Hepatocyte (in vitro differentiated cells): ENCODE results near the gene AQP12A.
"Not testable (repeated sequence)": the region's sequence is repeated elsewhere in the genome, so short reads cannot be mapped to it uniquely, and the experiment has no call there.

ENCODE experiments used
- EZH2 ChIP-seq: fragments of 200-600 bp; sonication (generic); IDR thresholded peaks from 2 replicates; pipeline ENCODE4 v1.6.1; 2016; ENCODE audit warnings: antibody characterized with exemption, mild to moderate bottlenecking, borderline replicate concordance
- EZH2phosphoT487 ChIP-seq: fragments of 200-600 bp; sonication (generic); IDR thresholded peaks from one replicate; pipeline ENCODE4 v1.6.1; 2018; ENCODE audit warnings: antibody characterized with exemption, mild to moderate bottlenecking, low read depth, moderate library complexity; ENCODE audit not compliant: unreplicated experiment, severe bottlenecking
- TF ChIP-seq, protein P1 (sequence below): fragments of 200-600 bp; sonication (generic); IDR thresholded peaks from 2 replicates; pipeline ENCODE4 v1.5.1; 2016; ENCODE audit warnings: antibody characterized with exemption, mild to moderate bottlenecking; ENCODE audit not compliant: poor library complexity

DNA sequence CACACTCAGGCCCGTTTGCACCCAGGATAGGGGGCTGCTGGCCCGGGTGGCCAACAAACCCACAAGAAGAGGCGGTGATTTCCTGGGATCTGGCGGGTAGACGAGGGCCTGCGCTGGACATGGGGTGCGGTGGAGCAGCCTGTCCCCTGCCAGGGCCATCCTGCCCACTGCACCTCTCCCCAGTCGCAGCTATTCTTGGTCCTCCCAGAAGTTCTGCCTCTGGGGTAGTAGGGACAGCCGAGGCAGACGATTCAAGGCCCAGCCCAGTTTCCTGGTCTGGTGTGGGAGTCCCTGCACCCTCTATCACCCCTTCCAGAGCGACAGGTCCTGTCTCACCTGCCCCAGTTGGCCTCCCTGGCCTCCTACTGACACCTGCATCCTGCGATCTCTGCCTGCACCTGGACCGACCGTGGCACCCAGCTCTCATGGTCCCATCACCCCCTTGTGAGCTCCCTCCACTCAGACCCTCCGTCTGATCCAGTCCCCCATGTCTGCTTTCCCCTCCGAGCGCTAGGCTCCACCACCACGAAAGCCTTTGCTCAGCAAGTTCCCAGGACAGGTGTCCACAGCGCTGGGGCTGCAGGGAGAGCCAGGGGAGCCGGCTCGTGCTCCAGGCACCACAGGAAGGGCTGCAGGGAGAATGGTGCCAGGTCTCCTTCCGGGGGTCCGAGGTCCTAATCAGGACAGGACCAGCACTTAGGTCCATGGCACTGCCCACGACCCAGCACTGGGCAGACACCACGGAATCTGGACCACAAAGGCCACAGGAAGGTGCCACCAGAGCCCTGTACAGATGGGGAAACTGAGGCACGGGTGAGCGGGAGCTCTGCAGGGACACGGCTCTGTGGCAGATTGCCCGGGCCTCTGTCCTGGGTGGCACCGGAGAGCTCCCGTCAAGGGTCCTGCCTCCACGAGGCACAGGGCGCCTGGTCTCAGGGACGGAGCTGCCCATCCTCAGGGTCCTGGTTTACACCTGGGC lies 1.2 kb downstream of the AQP12A start:
- TF ChIP-seq, protein P1, sequence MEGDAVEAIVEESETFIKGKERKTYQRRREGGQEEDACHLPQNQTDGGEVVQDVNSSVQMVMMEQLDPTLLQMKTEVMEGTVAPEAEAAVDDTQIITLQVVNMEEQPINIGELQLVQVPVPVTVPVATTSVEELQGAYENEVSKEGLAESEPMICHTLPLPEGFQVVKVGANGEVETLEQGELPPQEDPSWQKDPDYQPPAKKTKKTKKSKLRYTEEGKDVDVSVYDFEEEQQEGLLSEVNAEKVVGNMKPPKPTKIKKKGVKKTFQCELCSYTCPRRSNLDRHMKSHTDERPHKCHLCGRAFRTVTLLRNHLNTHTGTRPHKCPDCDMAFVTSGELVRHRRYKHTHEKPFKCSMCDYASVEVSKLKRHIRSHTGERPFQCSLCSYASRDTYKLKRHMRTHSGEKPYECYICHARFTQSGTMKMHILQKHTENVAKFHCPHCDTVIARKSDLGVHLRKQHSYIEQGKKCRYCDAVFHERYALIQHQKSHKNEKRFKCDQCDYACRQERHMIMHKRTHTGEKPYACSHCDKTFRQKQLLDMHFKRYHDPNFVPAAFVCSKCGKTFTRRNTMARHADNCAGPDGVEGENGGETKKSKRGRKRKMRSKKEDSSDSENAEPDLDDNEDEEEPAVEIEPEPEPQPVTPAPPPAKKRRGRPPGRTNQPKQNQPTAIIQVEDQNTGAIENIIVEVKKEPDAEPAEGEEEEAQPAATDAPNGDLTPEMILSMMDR = not testable (repeated sequence)
- TF ChIP-seq EZH2, EZH2phosphoT487: not testable (repeated sequence)
